ENCODE results near the gene MEGF9.

Gene MEGF9

GRCh38 chr9:120729791-120730241 lies 15.5 kb upstream of the MEGF9 start:
- Histone ChIP-seq H3K27me3 (replicated peaks; ENCODE audit: control insufficient read depth, insufficient read depth, low read length) (no peaks in the 10 kb centered on the region), H3K9me3 (ENCODE audit: control insufficient read depth, low read length) (no peaks in the 10 kb centered on the region), H3K36me3 (ENCODE audit: control insufficient read depth, insufficient read depth, low read length, severe bottlenecking) (no peaks in the 10 kb centered on the region), H3K4me1 (ENCODE audit: control insufficient read depth, insufficient read depth, low read length) (peaks cover 54% of the 10 kb centered on the region), H3K4me3 (ENCODE audit: low read length) (no peak overlapping the region), H3K9ac (ENCODE audit: low read length) (no peak overlapping the region)
- no peak for DNase-seq (ENCODE audit: low read depth)

- H3K27me3 ChIP-seq (replicated peaks; ENCODE audit: control insufficient read depth, insufficient read depth, low read length), result no peaks in the 10 kb centered on the region
- H3K36me3 ChIP-seq (ENCODE audit: control insufficient read depth, insufficient read depth, low read length, severe bottlenecking), result no peaks in the 10 kb centered on the region
- DNase-seq (ENCODE audit: low read depth), result no peak
- no peak overlapping the region for H3K9ac ChIP-seq (ENCODE audit: low read length)
- peaks cover 25% of the 10 kb centered on the region for H3K4me1 ChIP-seq (ENCODE audit: control insufficient read depth, insufficient read depth, low read length)
- no peak overlapping the region for H3K4me3 ChIP-seq (ENCODE audit: low read length)
- no peaks in the 10 kb centered on the region for H3K9me3 ChIP-seq (ENCODE audit: control insufficient read depth, low read length)
These were observed 12.2 kb upstream of the MEGF9 start for GRCh38 chr9:120726484-120726883.

- no peaks in the 10 kb centered on the region for H3K36me3 ChIP-seq (ENCODE audit: control insufficient read depth, insufficient read depth, low read length, severe bottlenecking)
- peaks cover 20% of the 10 kb centered on the region for H3K4me1 ChIP-seq (ENCODE audit: control insufficient read depth, insufficient read depth, low read length)
- H3K4me3 ChIP-seq (ENCODE audit: low read length), result no peak overlapping the region
- no peak overlapping the region for H3K9ac ChIP-seq (ENCODE audit: low read length)
- H3K9me3 ChIP-seq (ENCODE audit: control insufficient read depth, low read length), result no peaks in the 10 kb centered on the region
- no peaks in the 10 kb centered on the region for H3K27me3 ChIP-seq (replicated peaks; ENCODE audit: control insufficient read depth, insufficient read depth, low read length)
- DNase-seq (ENCODE audit: low read depth), result no peak
These were observed 11.6 kb upstream of the MEGF9 start for GRCh38 chr9:120725907-120726306.

- Histone ChIP-seq H3K9me3 (ENCODE audit: control insufficient read depth, low read length) (no peaks in the 10 kb centered on the region), H3K9ac (ENCODE audit: low read length) (no peak overlapping the region), H3K36me3 (ENCODE audit: control insufficient read depth, insufficient read depth, low read length, severe bottlenecking) (no peaks in the 10 kb centered on the region), H3K27me3 (replicated peaks; ENCODE audit: control insufficient read depth, insufficient read depth, low read length) (no peaks in the 10 kb centered on the region), H3K4me3 (ENCODE audit: low read length) (no peak overlapping the region), H3K4me1 (ENCODE audit: control insufficient read depth, insufficient read depth, low read length) (peaks cover 12% of the 10 kb centered on the region)
- DNase-seq (ENCODE audit: low read depth), result no peak
These were observed 10.6 kb upstream of the MEGF9 start for GRCh38 chr9:120724757-120725400.

GRCh38 chr9:120723565-120723964 lies 9.3 kb upstream of the MEGF9 start:
- no peak for DNase-seq (ENCODE audit: low read depth)
- Histone ChIP-seq H3K9me3 (ENCODE audit: control insufficient read depth, low read length) (no peaks in the 10 kb centered on the region), H3K4me1 (ENCODE audit: control insufficient read depth, insufficient read depth, low read length) (peaks cover 4% of the 10 kb centered on the region), H3K4me3 (ENCODE audit: low read length) (no peak overlapping the region), H3K9ac (ENCODE audit: low read length) (no peak overlapping the region), H3K36me3 (ENCODE audit: control insufficient read depth, insufficient read depth, low read length, severe bottlenecking) (no peaks in the 10 kb centered on the region), H3K27me3 (replicated peaks; ENCODE audit: control insufficient read depth, insufficient read depth, low read length) (no peaks in the 10 kb centered on the region)

- no peaks in the 10 kb centered on the region for H3K36me3 ChIP-seq (ENCODE audit: control insufficient read depth, insufficient read depth, low read length, severe bottlenecking)
- H3K4me3 ChIP-seq (ENCODE audit: low read length), result no peak overlapping the region
- no peaks in the 10 kb centered on the region for H3K27me3 ChIP-seq (replicated peaks; ENCODE audit: control insufficient read depth, insufficient read depth, low read length)
- H3K9ac ChIP-seq (ENCODE audit: low read length), result no peak overlapping the region
- peaks cover 17% of the 10 kb centered on the region for H3K4me1 ChIP-seq (ENCODE audit: control insufficient read depth, insufficient read depth, low read length)
- no peaks in the 10 kb centered on the region for H3K9me3 ChIP-seq (ENCODE audit: control insufficient read depth, low read length)
- DNase-seq (ENCODE audit: low read depth), result no peak
These were observed 6.1 kb upstream of the MEGF9 start for GRCh38 chr9:120720404-120720803.

GRCh38 chr9:120718316-120718715 lies 4.0 kb upstream of the MEGF9 start:
- no peak overlapping the region for H3K4me3 ChIP-seq (ENCODE audit: low read length)
- H3K27me3 ChIP-seq (replicated peaks; ENCODE audit: control insufficient read depth, insufficient read depth, low read length), result no peaks in the 10 kb centered on the region
- DNase-seq (ENCODE audit: low read depth), result no peak
- no peaks in the 10 kb centered on the region for H3K36me3 ChIP-seq (ENCODE audit: control insufficient read depth, insufficient read depth, low read length, severe bottlenecking)
- H3K4me1 ChIP-seq (ENCODE audit: control insufficient read depth, insufficient read depth, low read length), result peaks cover 21% of the 10 kb centered on the region
- no peaks in the 10 kb centered on the region for H3K9me3 ChIP-seq (ENCODE audit: control insufficient read depth, low read length)
- no peak overlapping the region for H3K9ac ChIP-seq (ENCODE audit: low read length)

- no peak for DNase-seq (ENCODE audit: low read depth)
- no peaks in the 10 kb centered on the region for H3K27me3 ChIP-seq (replicated peaks; ENCODE audit: control insufficient read depth, insufficient read depth, low read length)
- peak overlapping the region; percentile 47 for H3K9ac ChIP-seq (ENCODE audit: low read length)
- H3K4me1 ChIP-seq (ENCODE audit: control insufficient read depth, insufficient read depth, low read length), result peaks cover 25% of the 10 kb centered on the region
- H3K36me3 ChIP-seq (ENCODE audit: control insufficient read depth, insufficient read depth, low read length, severe bottlenecking), result no peaks in the 10 kb centered on the region
- H3K9me3 ChIP-seq (ENCODE audit: control insufficient read depth, low read length), result no peaks in the 10 kb centered on the region
- no peak overlapping the region for H3K4me3 ChIP-seq (ENCODE audit: low read length)
These were observed 2.9 kb upstream of the MEGF9 start for GRCh38 chr9:120717176-120717575.

- H3K4me3 ChIP-seq (ENCODE audit: low read length), result no peak overlapping the region
- H3K36me3 ChIP-seq (ENCODE audit: control insufficient read depth, insufficient read depth, low read length, severe bottlenecking), result no peaks in the 10 kb centered on the region
- no peak for DNase-seq (ENCODE audit: low read depth)
- H3K27me3 ChIP-seq (replicated peaks; ENCODE audit: control insufficient read depth, insufficient read depth, low read length), result no peaks in the 10 kb centered on the region
- H3K4me1 ChIP-seq (ENCODE audit: control insufficient read depth, insufficient read depth, low read length), result peaks cover 26% of the 10 kb centered on the region
- H3K9ac ChIP-seq (ENCODE audit: low read length), result peak overlapping the region; percentile 91
- no peaks in the 10 kb centered on the region for H3K9me3 ChIP-seq (ENCODE audit: control insufficient read depth, low read length)
These were observed 2.2 kb upstream of the MEGF9 start for GRCh38 chr9:120716483-120716882.

- DNase-seq (ENCODE audit: low read depth), result peak; percentile 58
- peaks cover 35% of the 10 kb centered on the region for H3K4me1 ChIP-seq (ENCODE audit: control insufficient read depth, insufficient read depth, low read length)
- H3K9me3 ChIP-seq (ENCODE audit: control insufficient read depth, low read length), result no peaks in the 10 kb centered on the region
- peak overlapping the region; percentile 91 for H3K9ac ChIP-seq (ENCODE audit: low read length)
- H3K36me3 ChIP-seq (ENCODE audit: control insufficient read depth, insufficient read depth, low read length, severe bottlenecking), result no peaks in the 10 kb centered on the region
- H3K4me3 ChIP-seq (ENCODE audit: low read length), result peak overlapping the region; percentile 83
- H3K27me3 ChIP-seq (replicated peaks; ENCODE audit: control insufficient read depth, insufficient read depth, low read length), result no peaks in the 10 kb centered on the region
These were observed 1.2 kb upstream of the MEGF9 start for GRCh38 chr9:120715389-120715924.

GRCh38 chr9:120714846-120715388 lies 647 bp upstream of the MEGF9 start:
- peak overlapping the region; percentile 91 for H3K9ac ChIP-seq (ENCODE audit: low read length)
- no peak for DNase-seq (ENCODE audit: low read depth)

More at GRCh38 chr9:120714846-120715388, 647 bp upstream of the MEGF9 start:
- Histone ChIP-seq H3K9me3 (ENCODE audit: control insufficient read depth, low read length) (no peaks in the 10 kb centered on the region), H3K27me3 (replicated peaks; ENCODE audit: control insufficient read depth, insufficient read depth, low read length) (no peaks in the 10 kb centered on the region), H3K4me1 (ENCODE audit: control insufficient read depth, insufficient read depth, low read length) (peaks cover 35% of the 10 kb centered on the region), H3K4me3 (ENCODE audit: low read length) (peak overlapping the region; percentile 83), H3K36me3 (ENCODE audit: control insufficient read depth, insufficient read depth, low read length, severe bottlenecking) (no peaks in the 10 kb centered on the region)
